HEK293 (cell line): ENCODE data around the gene SLC38A3.
A peak's percentile ranks its signal among the peaks of the same experiment; 100 is the strongest.

Source experiments
- CTCF ChIA-PET: fragments of 350-600 bp; formaldehyde crosslinking; extraction: SDS; loops from one replicate; lab custom pipeline; 2021; ENCODE audit warnings: antibody characterized with exemption; lab: Yijun Ruan, JAX
- POLR2A ChIA-PET: fragments of 300-600 bp; formaldehyde crosslinking; extraction: SDS; loops from one replicate; lab custom pipeline; 2020; ENCODE audit warnings: antibody characterized with exemption, inconsistent platforms; lab: Yijun Ruan, JAX
- H3K27ac ChIP-seq: fragments of 200-500 bp; sonication (Bioruptor generic); 2 replicates; pipeline ENCODE4 v1.5.1; 2014; ENCODE audit warnings: low read depth, low read length, control low read depth, inconsistent platforms; ENCODE audit errors: extremely low read depth
- H3K36me3 ChIP-seq, 2 experiments: fragments of 200-500 bp in 1 of 2; sonication (Bioruptor generic) in 1 of 2; 1 replicate in 1 of 2; 2 replicates in 1 of 2; pipeline ENCODE4 v1.5.1; 2014 to 2017; ENCODE audit warnings: inconsistent platforms in 2 of 2, low read length in 2 of 2; ENCODE audit not compliant: control insufficient read depth in 2 of 2, insufficient read depth in 1 of 2
- H3K4me1 ChIP-seq: fragments of 200-500 bp; sonication (Bioruptor generic); 2 replicates; pipeline ENCODE4 v1.5.1; 2014; ENCODE audit warnings: mild to moderate bottlenecking, low read length, inconsistent platforms; ENCODE audit not compliant: control insufficient read depth, insufficient read depth
- H3K4me3 ChIP-seq: 2 replicates; pipeline ENCODE4 v1.5.1; 2011; ENCODE audit warnings: low read depth, mild to moderate bottlenecking, control low read depth, low read length, moderate library complexity
- H3K9me3 ChIP-seq: fragments of 200-500 bp; sonication (Bioruptor generic); 2 replicates; pipeline ENCODE4 v1.5.1; 2014; ENCODE audit warnings: low read depth, low read length, inconsistent platforms; ENCODE audit not compliant: control insufficient read depth, insufficient read depth
- ATF2 ChIP-seq: fragments of 450-650 bp; formaldehyde crosslinking; IDR thresholded peaks from 2 replicates; pipeline ENCODE4 v1.5.1; 2016; ENCODE audit warnings: missing biosample characterization, missing genetic modification characterization, low read depth
- EGR2 ChIP-seq: fragments of 450-650 bp; formaldehyde crosslinking; IDR thresholded peaks from 2 replicates; pipeline ENCODE4 v1.5.1; 2016; ENCODE audit warnings: low read depth, missing biosample characterization, missing genetic modification characterization
- GFI1B ChIP-seq: fragments of 450-650 bp; formaldehyde crosslinking; IDR thresholded peaks from 2 replicates; pipeline ENCODE4 v1.5.1; 2016; ENCODE audit warnings: missing biosample characterization, missing genetic modification characterization
- GLI4 ChIP-seq: fragments of 450-650 bp; formaldehyde crosslinking; IDR thresholded peaks from 2 replicates; pipeline ENCODE4 v1.5.1; 2016; ENCODE audit warnings: missing biosample characterization, missing genetic modification characterization
- PATZ1 ChIP-seq: fragments of 450-650 bp; formaldehyde crosslinking; IDR thresholded peaks from 2 replicates; pipeline ENCODE4 v1.5.1; 2016; ENCODE audit warnings: missing biosample characterization, missing genetic modification characterization
- PRDM1 ChIP-seq: fragments of 450-650 bp; formaldehyde crosslinking; IDR thresholded peaks from 2 replicates; pipeline ENCODE4; 2016; ENCODE audit warnings: missing biosample characterization, missing genetic modification characterization
- PRDM2 ChIP-seq: fragments of 450-650 bp; formaldehyde crosslinking; IDR thresholded peaks from 2 replicates; pipeline ENCODE4 v1.5.1; 2016; ENCODE audit warnings: missing biosample characterization, missing genetic modification characterization, borderline replicate concordance
- SP2 ChIP-seq: fragments of 450-650 bp; formaldehyde crosslinking; IDR thresholded peaks from 2 replicates; pipeline ENCODE4 v1.5.1; 2016; ENCODE audit warnings: missing biosample characterization, missing genetic modification characterization
- SP7 ChIP-seq: fragments of 450-650 bp; formaldehyde crosslinking; IDR thresholded peaks from 2 replicates; pipeline ENCODE4 v1.5.1; 2016; ENCODE audit warnings: missing biosample characterization, missing genetic modification characterization
- TRIM28 ChIP-seq: IDR thresholded peaks from 2 replicates; pipeline ENCODE4 v1.6.1; 2011; ENCODE audit warnings: low read length, control low read depth, borderline replicate concordance
- ZBTB6 ChIP-seq: fragments of 450-650 bp; formaldehyde crosslinking; IDR thresholded peaks from 2 replicates; pipeline ENCODE4 v1.5.1; 2017; ENCODE audit warnings: missing biosample characterization, missing genetic modification characterization
- ZFP3 ChIP-seq: fragments of 450-650 bp; formaldehyde crosslinking; IDR thresholded peaks from 2 replicates; pipeline ENCODE4 v1.5.1; 2016; ENCODE audit warnings: low read depth, missing biosample characterization, missing genetic modification characterization
- ZNF19 ChIP-seq: fragments of 450-650 bp; formaldehyde crosslinking; IDR thresholded peaks from 2 replicates; pipeline ENCODE4; 2016; ENCODE audit warnings: missing biosample characterization, missing genetic modification characterization, low read depth
- ZNF341 ChIP-seq: fragments of 450-650 bp; formaldehyde crosslinking; IDR thresholded peaks from 2 replicates; pipeline ENCODE4; 2016; ENCODE audit warnings: low read depth, missing biosample characterization, missing genetic modification characterization
- ZNF391 ChIP-seq: fragments of 450-650 bp; formaldehyde crosslinking; IDR thresholded peaks from 2 replicates; pipeline ENCODE4 v1.5.1; 2016; ENCODE audit warnings: low read depth, missing biosample characterization, missing genetic modification characterization, borderline replicate concordance
- ZNF513 ChIP-seq: fragments of 450-650 bp; IDR thresholded peaks from 2 replicates; pipeline ENCODE4 v1.5.1; 2018; ENCODE audit warnings: missing biosample characterization, missing genetic modification characterization
- ZNF544 ChIP-seq: fragments of 450-650 bp; formaldehyde crosslinking; IDR thresholded peaks from 2 replicates; pipeline ENCODE4 v1.5.0; 2017; ENCODE audit warnings: missing biosample characterization, missing genetic modification characterization
- ZNF555 ChIP-seq: fragments of 450-650 bp; formaldehyde crosslinking; conservative IDR thresholded peaks from 2 replicates; pipeline ENCODE4 v1.5.1; 2017; ENCODE audit warnings: missing biosample characterization, mild to moderate bottlenecking, missing genetic modification characterization, inconsistent platforms
- ZNF600 ChIP-seq: fragments of 450-650 bp; formaldehyde crosslinking; IDR thresholded peaks from 2 replicates; pipeline ENCODE4 v1.5.1; 2016; ENCODE audit warnings: missing biosample characterization, missing genetic modification characterization
- ZNF621 ChIP-seq: fragments of 450-650 bp; formaldehyde crosslinking; IDR thresholded peaks from 2 replicates; pipeline ENCODE4 v1.5.1; 2017; ENCODE audit warnings: missing biosample characterization, missing genetic modification characterization
- ZNF623 ChIP-seq: fragments of 450-650 bp; formaldehyde crosslinking; IDR thresholded peaks from 2 replicates; pipeline ENCODE4 v1.5.1; 2016; ENCODE audit warnings: missing biosample characterization, missing genetic modification characterization
- ZNF677 ChIP-seq: fragments of 450-650 bp; IDR thresholded peaks from 2 replicates; pipeline ENCODE4 v1.5.0; 2018; ENCODE audit warnings: missing biosample characterization, mild to moderate bottlenecking, missing genetic modification characterization, moderate library complexity
- ZNF768 ChIP-seq: fragments of 450-650 bp; formaldehyde crosslinking; IDR thresholded peaks from 2 replicates; pipeline ENCODE4 v1.5.1; 2018; ENCODE audit warnings: missing biosample characterization, mild to moderate bottlenecking, missing genetic modification characterization
- ZNF837 ChIP-seq: fragments of 450-650 bp; formaldehyde crosslinking; IDR thresholded peaks from 2 replicates; pipeline ENCODE4 v1.5.1; 2016; ENCODE audit warnings: missing biosample characterization, missing genetic modification characterization

SLC38A3 gene

GRCh38 chr3:50245831-50246516, 40.9 kb downstream of the SLC38A3 start (continued):
- TF ChIP-seq ZNF837 (tag by site-specific recombination) (no peak), ZNF341 (tag by site-specific recombination) (no peak), GFI1B (no peak), ZNF555 (tag by site-specific recombination) (no peak), ZNF677 (no peak), TRIM28 (no peak), ZNF513 (tag by site-specific recombination) (no peak), SP7 (tag by site-specific recombination) (peak; percentile 66)

GRCh38 chr3:50246517-50246954, 41.5 kb downstream of the SLC38A3 start:
- peak overlapping the region; percentile 43 for H3K27ac ChIP-seq
- H3K9me3 ChIP-seq = no peaks in the 10 kb centered on the region
- 0 out of 2 replicates have a peak, but pooled peaks cover 4% of the 10 kb centered on the region for H3K4me1 ChIP-seq
- H3K4me3 ChIP-seq = no peak overlapping the region
- CTCF ChIA-PET = interaction anchor here (0.6 to 5.5 kb wide), 26 partner anchors 9 to 456 kb away, joined by 3 to 71 read pairs (median 5); partner anchors contain the start of genes GNAI2, GNAT1, IFRD2 and LSMEM2
- peaks cover 0 to 8% of the 10 kb centered on the region in 2 experiments; a peak in 2 of 3 replicates for H3K36me3 ChIP-seq
- POLR2A ChIA-PET = interaction anchor here (0.6 to 1.8 kb wide), 5 partner anchors 11 to 46 kb away, joined by 3 to 17 read pairs (median 4); partner anchors contain the start of genes GNAI2 and IFRD2
- TF ChIP-seq ZNF19 (tag by site-specific recombination) (no peak), ZFP3 (tag by site-specific recombination) (no peak), ZNF391 (tag by site-specific recombination) (no peak), ZNF768 (no peak), PATZ1 (tag by site-specific recombination) (0 out of 2 replicates have a peak, but pooled peaks have one; percentile 4), EGR2 (peak; percentile 90), ZNF600 (no peak), SP2 (peak; percentile 48), ZBTB6 (tag by site-specific recombination) (no peak), PRDM2 (tag by site-specific recombination) (no peak), ZNF623 (no peak), GLI4 (tag by site-specific recombination) (no peak), PRDM1 (tag by site-specific recombination) (no peak), ATF2 (tag by site-specific recombination) (no peak), ZNF544 (no peak), ZNF621 (tag by site-specific recombination) (no peak)
